Aorta (tissue), 5 donors: ENCODE results near the gene VMO1. TPM values are rescaled to one million over a fixed set of nuclear protein-coding genes. Genes with fewer than 3 reads are reported as not detected.

ENCODE experiments used
- ATAC-seq: fragments of 200-7000 bp; cut with Tn5 transposase; one replicate; pipeline ENCODE4 v1.9.1; 2022; ENCODE audit warnings: moderate library complexity; ENCODE audit not compliant: low FRiP score
- DNase-seq, 2 donors: peaks; one replicate each; pipeline ENCODE4 v3.0.0-alpha.2; 2020
- H3K27ac ChIP-seq, 2 donors: one replicate each; pipeline ENCODE4 v1.5.1; 2013; ENCODE audit warnings: low read length in 2 of 2, mild to moderate bottlenecking in 2 of 2, moderate library complexity in 2 of 2, control low read depth in 1 of 2, inconsistent platforms in 1 of 2, low read depth in 1 of 2
- H3K27me3 ChIP-seq, 2 donors: one replicate each; pipeline ENCODE4 v1.6.1; 2013; ENCODE audit warnings: control low read depth in 1 of 2, low read length in 1 of 2, mild to moderate bottlenecking in 1 of 2, moderate library complexity in 1 of 2; ENCODE audit not compliant: insufficient read depth in 2 of 2, control insufficient read depth in 1 of 2
- H3K36me3 ChIP-seq, 2 donors: one replicate each; pipeline ENCODE4 v1.6.1; 2013; ENCODE audit warnings: control low read depth in 1 of 2, low read length in 1 of 2, mild to moderate bottlenecking in 1 of 2; ENCODE audit not compliant: insufficient read depth in 2 of 2, control insufficient read depth in 1 of 2
- H3K4me1 ChIP-seq, 2 donors: one replicate each; pipeline ENCODE4 v1.6.1; 2013; ENCODE audit warnings: low read length in 2 of 2, control low read depth in 1 of 2, mild to moderate bottlenecking in 1 of 2, moderate library complexity in 1 of 2; ENCODE audit not compliant: insufficient read depth in 2 of 2, control insufficient read depth in 1 of 2
- H3K4me3 ChIP-seq, 2 donors: one replicate each; pipeline ENCODE4 v1.5.1; 2013; ENCODE audit warnings: low read length in 2 of 2, control low read depth in 1 of 2, mild to moderate bottlenecking in 1 of 2
- H3K9me3 ChIP-seq: one replicate; pipeline ENCODE4 v1.6.1; 2013; ENCODE audit warnings: mild to moderate bottlenecking, low read length; ENCODE audit not compliant: control insufficient read depth
- WGBS, 2 donors: extraction: QIAGEN DNeasy Blood & Tissue Kit; methylation state at CpG; one replicate each; pipeline ENCODE4 v1.1.7; 2013; 5-methylcytosine and 5-hydroxymethylcytosine counted together
- intact Hi-C, 2 donors: fragments of 100-400 bp; cut with DNase I; formaldehyde crosslinking; loops; one replicate each; pipeline versions ENCODE4 v1.14.2 to v1.15.0; 2022
- polyA plus RNA-seq, 2 donors: library from polyadenylated mRNA; stranded (reverse); fragments of 200-250 nt; gene quantifications; one replicate each; pipeline ENCODE4 v1.2.3, GENCODE V29; 2013
- total RNA-seq, 2 donors: library from RNA; stranded (reverse); fragmentation: NEBNext Ultra II Directional; extraction: Animal tissue kit (Norgen Biotek cat#: 25700); gene quantifications; one replicate each; pipeline ENCODE4 v1.2.1, GENCODE V29; 2021
- donor health status: healthy with polysubstance abuse.
- donor health status: Bipolar disorder and iron deficiency.
- donor health status: DM: no; HTN: no; CAD: no.
- donor health status: DM: no; HTN: no; CAD: no.
- donor health status: DM: yes; HTN: yes; CAD: no.

Gene VMO1
- total and polyA plus RNA-seq, 4 donors = 1.5 to 19.3 (median 11.1) TPM

DNA sequence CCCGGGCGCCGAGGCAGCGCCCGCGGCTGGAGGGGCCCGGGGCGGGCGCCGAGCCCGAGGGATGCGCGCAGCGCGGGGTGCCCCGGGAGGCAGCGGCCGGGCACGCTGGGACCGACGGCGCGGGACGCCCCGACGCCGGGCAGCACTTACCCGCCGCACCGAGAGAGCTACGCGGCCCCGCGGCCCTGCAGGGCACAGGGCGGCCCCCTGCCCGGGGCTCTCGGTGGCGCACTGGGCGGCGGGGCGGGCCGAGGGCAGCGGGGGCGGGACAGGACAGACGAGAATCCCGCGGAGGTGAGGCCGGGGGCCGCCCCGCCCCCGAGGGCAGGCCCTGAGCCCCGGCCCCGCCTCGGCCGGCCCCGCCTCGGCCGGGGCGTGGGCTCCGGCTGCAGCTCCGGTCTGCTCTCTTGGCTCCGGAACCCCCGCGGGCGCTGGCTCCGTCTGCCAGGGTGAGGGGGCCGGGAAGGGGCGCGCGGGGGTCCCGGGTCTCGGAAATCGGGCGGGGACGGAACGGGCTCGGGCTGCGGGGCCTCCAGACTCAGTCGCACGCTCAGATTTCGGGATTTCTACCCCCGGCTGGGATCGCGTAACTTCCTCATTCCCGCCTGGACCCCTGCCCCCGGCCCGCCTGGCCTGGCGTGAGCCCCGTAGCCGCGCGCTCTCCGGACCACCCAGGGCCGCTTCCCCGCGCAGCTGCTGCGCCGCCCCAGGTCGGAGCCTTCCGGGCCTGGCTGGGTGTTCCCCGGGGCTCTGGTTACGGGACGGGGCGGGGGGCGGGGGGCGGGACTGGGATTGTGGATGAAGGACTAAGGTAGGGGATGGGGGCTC, 20.8 kb upstream of the VMO1 start, which contains the start of gene PLD2:
Gene PLD2 (plus strand): TSS at position 376 of the 828 bp plus-strand sequence. CDS start 621 bp downstream, outside the sequence.
- Histone ChIP-seq H3K36me3 (no peaks in the 10 kb centered on the region), H3K4me3 (peak within 1 kb of the TSS; percentile 92 to 93), H3K27me3 (no peaks in the 10 kb centered on the region), H3K9me3 (no peaks in the 10 kb centered on the region), H3K27ac (no peak within 1 kb of the TSS), H3K4me1 (no peaks in the 10 kb centered on the region)
- peak; percentile 96 for ATAC-seq
- peak; percentile 93 to 94 for DNase-seq
- intact Hi-C loops = loop anchor here in 1 of 2 donors (5.0 kb wide), 1 partner anchor 80 kb away; no protein-coding TSS in a partner anchor
- WGBS, 2 donors = 1 to 2% methylated on average over 62 to 106 of the region's 106 CpGs

DNA sequence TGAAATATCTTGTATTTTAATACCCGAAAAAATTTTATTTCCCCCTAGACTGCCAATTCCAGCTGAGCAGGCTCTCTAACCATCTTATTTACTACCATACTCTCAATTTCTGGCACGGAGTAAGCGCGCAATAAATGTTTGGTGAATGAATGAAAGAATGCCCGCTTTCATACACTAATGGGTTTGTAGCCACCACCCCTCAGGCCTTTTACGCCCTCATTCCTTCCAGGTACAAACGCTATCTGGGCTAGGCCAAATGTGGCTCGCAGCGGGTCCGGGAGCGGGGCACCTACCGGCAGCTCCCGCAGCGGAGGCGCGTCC, 20.3 kb upstream of the VMO1 start:
- H3K9me3 ChIP-seq = no peaks in the 10 kb centered on the region
- no peaks in the 10 kb centered on the region for H3K4me1 ChIP-seq
- H3K27ac ChIP-seq = no peak overlapping the region
- no peak for ATAC-seq
- WGBS, 2 donors = 2% methylated on average over 12 to 16 of the region's 16 CpGs
- H3K27me3 ChIP-seq = no peaks in the 10 kb centered on the region
- H3K4me3 ChIP-seq = peak overlapping the region; percentile 92 to 93
- DNase-seq = no peak
- H3K36me3 ChIP-seq = no peaks in the 10 kb centered on the region
- intact Hi-C loops = loop anchor here in 1 of 2 donors (5.0 kb wide), 1 partner anchor 81 kb away; no protein-coding TSS in a partner anchor

DNA sequence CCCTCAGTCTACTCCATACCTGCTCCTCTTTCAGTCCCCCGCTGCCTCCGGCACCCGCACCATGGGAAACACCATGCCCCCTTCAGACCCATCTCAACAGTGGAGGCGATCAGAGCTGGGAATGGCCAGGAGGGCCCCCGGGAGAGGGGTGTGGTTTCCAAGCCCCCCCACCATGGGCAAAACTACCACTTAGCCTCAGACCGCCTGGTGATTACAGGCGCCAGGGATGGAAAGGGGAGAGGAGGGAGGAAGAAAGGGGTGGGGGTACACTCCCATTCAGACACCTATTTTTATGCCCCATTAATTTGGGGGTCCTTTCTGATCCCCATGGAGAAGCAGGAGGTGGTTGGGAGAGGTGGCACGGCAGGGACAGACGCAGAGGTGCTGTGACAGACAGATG, 16.1 kb upstream of the VMO1 start, which contains the start of gene C17orf114:
Gene C17orf114 (minus strand): TSS at position 101 of the 400 bp plus-strand sequence.
- H3K4me3 ChIP-seq = no peak within 1 kb of the TSS
- ATAC-seq (no peak), DNase-seq (no peak)
- WGBS, 2 donors = 77 to 82% methylated on average over 9 of the region's 9 CpGs
- H3K4me1 ChIP-seq = no peaks in the 10 kb centered on the region
- intact Hi-C loops = loop anchor here in 1 of 2 donors (5.0 kb wide), 1 partner anchor 35 kb away; no protein-coding TSS in a partner anchor
- no peaks in the 10 kb centered on the region for H3K9me3 ChIP-seq
- no peaks in the 10 kb centered on the region for H3K27me3 ChIP-seq
- H3K36me3 ChIP-seq = peaks cover 3% of the 10 kb centered on the region in 2 donors
- H3K27ac ChIP-seq = no peak within 1 kb of the TSS

DNA sequence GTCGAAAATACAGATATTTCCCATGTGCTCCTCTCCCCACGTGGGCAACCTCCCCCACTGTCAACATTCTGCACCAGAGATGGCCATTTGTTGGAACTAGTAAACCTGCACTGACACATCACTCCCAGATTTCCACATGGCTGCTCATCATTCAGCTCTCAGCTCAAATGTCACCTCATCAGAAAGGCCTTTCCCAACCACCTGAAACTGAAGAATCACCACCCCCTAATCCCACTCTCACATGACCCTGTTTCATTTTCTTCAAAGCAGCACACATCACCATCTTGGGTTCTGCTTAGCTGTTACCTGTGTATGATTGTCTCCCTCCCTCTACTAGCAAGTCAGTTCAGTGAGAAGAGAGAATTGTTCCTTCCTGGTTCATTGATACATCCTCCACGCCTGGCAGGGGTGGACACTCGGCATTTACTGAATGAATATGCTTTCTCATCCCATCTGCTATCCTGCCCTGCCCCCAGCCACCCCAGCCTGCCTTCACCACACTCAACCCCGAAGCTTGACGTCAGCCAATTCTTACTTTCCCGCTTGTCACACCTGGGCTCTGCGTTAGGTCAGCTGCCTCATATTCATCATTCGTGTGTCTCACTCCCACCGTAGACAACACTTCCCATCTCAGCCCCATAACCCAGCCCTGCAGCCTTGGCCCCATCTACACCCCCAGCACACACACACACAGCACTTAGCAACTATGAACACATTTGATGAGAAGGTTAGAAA, 14.5 kb upstream of the VMO1 start:
- ATAC-seq (no peak), DNase-seq (no peak)
- H3K4me1 ChIP-seq = no peaks in the 10 kb centered on the region
- no peaks in the 10 kb centered on the region for H3K27me3 ChIP-seq
- peaks cover 3% of the 10 kb centered on the region in 2 donors for H3K36me3 ChIP-seq
- intact Hi-C loops = loop anchor here in 1 of 2 donors (5.0 kb wide), 1 partner anchor 37 kb away; no protein-coding TSS in a partner anchor
- H3K27ac ChIP-seq = no peak overlapping the region
- WGBS, 2 donors = 72 to 82% methylated on average over 10 of the region's 10 CpGs
- H3K4me3 ChIP-seq = no peak overlapping the region
- no peaks in the 10 kb centered on the region for H3K9me3 ChIP-seq

DNA sequence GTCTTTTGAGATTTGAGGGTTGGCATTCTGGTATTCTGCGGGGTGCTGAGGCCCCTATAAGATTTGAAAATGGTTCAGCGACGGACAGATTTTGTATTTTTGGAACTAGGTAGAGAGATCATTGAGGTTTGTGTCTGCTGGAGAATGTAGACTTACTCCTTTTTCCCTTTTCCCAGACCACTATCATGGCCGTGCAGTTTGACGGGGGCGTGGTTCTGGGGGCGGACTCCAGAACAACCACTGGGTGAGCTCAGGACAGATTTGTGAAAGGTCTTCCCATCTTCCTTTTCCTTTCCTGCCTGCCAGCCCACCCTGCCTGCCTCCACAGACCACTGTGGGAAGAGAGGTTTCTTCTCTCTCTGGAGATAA, 10.4 kb upstream of the VMO1 start:
- intact Hi-C loops = loop anchor here in 1 of 2 donors (5.0 kb wide), 1 partner anchor 84 kb away; the partner anchor contains the start of gene ARRB2
- H3K4me3 ChIP-seq = peak overlapping the region; percentile 74 to 94
- H3K36me3 ChIP-seq = peaks cover 3% of the 10 kb centered on the region in 2 donors
- no peak for DNase-seq
- no peaks in the 10 kb centered on the region for H3K9me3 ChIP-seq
- no peak for ATAC-seq
- H3K27me3 ChIP-seq = no peaks in the 10 kb centered on the region
- H3K4me1 ChIP-seq = no peaks in the 10 kb centered on the region
- peak overlapping the region in 1 of 2 donors; percentile 82 for H3K27ac ChIP-seq
- 0 to 1% methylated on average over 7 of the region's 7 CpGs for WGBS, 2 donors

DNA sequence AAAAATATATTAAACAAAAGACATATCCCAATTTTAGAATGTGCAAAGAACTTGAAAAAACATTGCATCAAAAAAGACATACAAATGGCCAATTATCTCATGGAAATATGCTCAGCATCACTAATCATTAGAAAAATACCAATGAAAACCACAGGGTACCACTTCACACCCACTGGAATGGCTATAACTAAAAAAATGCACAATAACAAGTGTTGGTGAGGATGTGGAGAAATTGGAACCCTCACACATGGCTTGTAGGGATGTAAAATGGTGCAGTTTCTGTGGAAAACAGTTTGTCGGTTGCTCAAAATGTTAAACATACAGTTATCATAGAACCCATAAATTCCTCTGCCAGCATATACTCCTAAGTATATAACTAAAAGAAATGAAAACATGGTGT, 9.0 kb upstream of the VMO1 start:
- WGBS, 2 donors = 92% methylated on average over 1 of the region's 1 CpG
- Histone ChIP-seq H3K36me3 (peaks cover 3% of the 10 kb centered on the region in 2 donors), H3K27ac (no peak overlapping the region), H3K9me3 (no peaks in the 10 kb centered on the region), H3K27me3 (no peaks in the 10 kb centered on the region), H3K4me1 (no peaks in the 10 kb centered on the region), H3K4me3 (no peak overlapping the region)
- intact Hi-C loops = loop anchor here in 1 of 2 donors (5.0 kb wide), 1 partner anchor 83 kb away; the partner anchor contains the start of gene ARRB2
- DNase-seq (no peak), ATAC-seq (no peak)

DNA sequence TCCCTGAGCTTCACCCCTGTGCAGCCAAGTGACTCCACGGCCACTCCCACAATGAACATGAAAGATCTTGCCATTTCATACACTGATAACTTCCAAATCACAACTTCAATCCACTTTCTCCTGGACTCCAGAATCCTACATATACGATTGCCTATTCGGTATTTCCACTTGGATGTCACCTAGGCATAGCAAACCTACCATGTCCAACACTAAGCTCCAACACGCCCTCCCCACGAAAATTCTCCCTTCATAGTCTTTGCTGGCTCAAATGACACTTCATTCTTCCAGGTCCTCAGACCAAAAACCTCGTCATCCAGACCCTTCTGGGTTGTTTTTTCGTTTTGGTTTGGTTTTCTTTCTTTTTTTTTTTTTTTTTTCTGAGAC, 4.5 kb upstream of the VMO1 start:
- H3K36me3 ChIP-seq = no peaks in the 10 kb centered on the region
- ATAC-seq (no peak), DNase-seq (no peak)
- peak overlapping the region in 1 of 2 donors; percentile 93 for H3K27ac ChIP-seq
- intact Hi-C loops = no loop called here
- H3K27me3 ChIP-seq = no peaks in the 10 kb centered on the region
- peak overlapping the region; percentile 44 to 50 for H3K4me3 ChIP-seq
- H3K4me1 ChIP-seq = no peaks in the 10 kb centered on the region
- no peaks in the 10 kb centered on the region for H3K9me3 ChIP-seq
- WGBS, 2 donors = 41 to 43% methylated on average over 7 of the region's 7 CpGs

DNA sequence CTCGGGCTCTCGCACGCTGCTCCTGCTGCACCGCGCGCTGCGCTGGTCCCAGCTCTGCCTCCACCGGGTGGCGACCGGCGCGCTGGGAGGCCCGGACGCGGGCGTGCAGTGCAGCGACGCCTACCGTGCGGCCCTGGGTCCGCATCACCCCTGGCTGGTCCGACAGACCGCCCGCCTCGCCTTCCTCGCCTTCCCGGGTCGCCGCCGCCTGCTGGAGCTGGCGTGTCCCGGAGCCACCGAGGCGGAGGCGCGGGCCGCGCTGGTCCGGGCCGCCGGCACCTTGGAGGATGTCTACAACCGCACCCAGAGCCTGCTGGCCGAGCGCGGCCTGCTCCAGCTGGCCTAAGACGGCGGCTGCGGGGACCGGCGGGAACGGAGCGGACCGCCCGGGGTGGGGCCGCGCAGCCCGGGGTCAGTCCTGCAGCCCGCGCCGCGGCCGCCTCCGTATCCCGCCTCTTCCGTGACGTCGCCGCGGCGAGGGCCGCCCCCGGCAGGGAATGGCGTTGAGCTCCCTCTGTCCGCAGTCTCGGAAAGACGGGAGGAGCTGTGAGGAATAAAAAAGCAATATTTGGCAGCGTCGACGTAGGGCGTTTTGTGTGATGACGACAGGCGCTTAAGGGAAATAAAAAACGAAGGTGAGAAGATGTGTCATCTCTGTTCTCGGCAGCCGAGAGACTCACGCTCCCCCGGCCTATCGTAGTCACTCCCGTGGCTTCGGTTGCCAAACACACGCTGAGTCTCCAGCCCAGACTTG, 4.0 kb upstream of the VMO1 start:
- Histone ChIP-seq H3K4me3 (peak overlapping the region; percentile 50 to 80), H3K36me3 (no peaks in the 10 kb centered on the region), H3K27me3 (no peaks in the 10 kb centered on the region), H3K27ac (peak overlapping the region in 1 of 2 donors; percentile 93), H3K9me3 (no peaks in the 10 kb centered on the region), H3K4me1 (no peaks in the 10 kb centered on the region)
- 0 to 1% methylated on average over 58 to 91 of the region's 91 CpGs for WGBS, 2 donors
- peak; percentile 94 for ATAC-seq
- intact Hi-C loops = loop anchor here (2.0 to 10.0 kb wide), 3 partner anchors 55 to 99 kb away; partner anchors contain the start of genes MED11 (in 2 of the 2), CXCL16 (in 1 of the 2) and ZMYND15 (in 1 of the 2)
- peak; percentile 90 to 94 for DNase-seq
